Measurements from ENCODE around the gene OLFM3. TPM values are rescaled to one million over a fixed set of nuclear protein-coding genes. Genes with fewer than 3 reads are reported as not detected.

OLFM3 gene
- total RNA-seq, 1 donor = 0.10 TPM

DNA sequence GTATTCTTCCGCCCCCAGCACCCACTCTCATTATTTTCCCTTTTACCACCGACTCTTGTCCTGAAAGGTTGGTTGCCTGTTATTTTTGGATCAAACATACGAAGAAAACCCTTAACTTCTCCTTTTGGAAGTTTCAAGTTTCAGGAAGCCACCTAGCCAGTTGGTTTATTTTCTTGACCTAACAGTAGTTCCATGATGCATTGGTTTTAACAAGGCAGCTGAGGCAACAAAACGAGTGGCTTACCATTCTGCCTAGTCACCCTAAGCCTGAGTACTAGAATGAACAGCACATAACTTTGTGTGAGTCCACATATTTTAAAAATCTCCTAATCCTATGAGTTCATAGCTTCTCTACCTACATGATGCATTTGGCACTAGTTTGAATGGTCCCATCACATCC lies 28.9 kb downstream of the OLFM3 start:
- Histone ChIP-seq H3K9me3 (ENCODE audit: low read depth, low read length) (no peaks in the 10 kb centered on the region), H3K4me1 (ENCODE audit: insufficient read depth, low read length) (no peaks in the 10 kb centered on the region), H3K4me3 (ENCODE audit: low read length) (no peak overlapping the region)

DNA sequence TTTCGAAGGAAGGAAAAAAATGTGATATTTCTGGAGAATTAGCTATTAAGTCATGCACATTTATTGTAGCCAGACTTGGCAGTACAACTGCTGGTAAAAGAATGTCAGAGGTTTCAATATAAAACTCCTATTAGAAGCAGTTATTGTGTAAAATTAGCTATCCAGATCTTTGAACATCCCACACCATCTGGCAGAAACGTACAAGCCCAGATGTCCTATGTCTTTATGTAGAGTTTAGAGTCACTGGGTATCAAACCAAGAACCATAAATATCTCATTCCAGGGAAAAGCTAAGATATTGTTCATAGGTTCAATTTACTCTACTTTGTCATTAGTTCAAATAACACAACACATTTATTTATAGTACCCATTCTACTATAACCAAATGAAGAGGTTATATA lies 31.4 kb downstream of the OLFM3 start:
- no peak overlapping the region for H3K4me3 ChIP-seq (ENCODE audit: low read length)
- no peaks in the 10 kb centered on the region for H3K4me1 ChIP-seq (ENCODE audit: insufficient read depth, low read length)
- no peaks in the 10 kb centered on the region for H3K9me3 ChIP-seq (ENCODE audit: low read depth, low read length)
- H3K27me3 ChIP-seq (ENCODE audit: insufficient read depth, low read length) = no peaks in the 10 kb centered on the region

More for the DNA sequence above, 28.9 kb downstream of the OLFM3 start:
- H3K27me3 ChIP-seq (ENCODE audit: insufficient read depth, low read length) = no peaks in the 10 kb centered on the region

DNA sequence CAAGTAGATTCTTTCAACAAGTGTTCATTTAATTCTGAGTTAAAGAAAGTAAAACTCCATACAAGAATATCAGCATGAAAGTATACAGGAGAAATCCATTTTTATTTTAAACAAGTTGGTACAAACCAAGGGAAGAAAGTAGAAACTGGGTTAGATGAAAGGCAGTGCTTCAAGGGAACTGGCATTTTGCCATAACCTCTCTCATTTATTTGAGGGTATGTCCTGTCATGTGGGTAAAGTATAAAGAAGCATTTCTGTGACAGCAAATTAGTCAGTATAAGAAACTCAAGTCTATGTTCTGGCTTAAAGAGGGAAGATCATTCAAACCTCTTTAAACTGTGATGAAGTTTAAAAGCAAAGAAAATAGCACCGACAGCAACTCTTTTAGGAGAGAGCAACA lies 32.0 kb downstream of the OLFM3 start:
- H3K27me3 ChIP-seq (ENCODE audit: insufficient read depth, low read length) = no peaks in the 10 kb centered on the region
- H3K9me3 ChIP-seq (ENCODE audit: low read depth, low read length) = no peaks in the 10 kb centered on the region
- H3K4me3 ChIP-seq (ENCODE audit: low read length) = no peak overlapping the region

DNA sequence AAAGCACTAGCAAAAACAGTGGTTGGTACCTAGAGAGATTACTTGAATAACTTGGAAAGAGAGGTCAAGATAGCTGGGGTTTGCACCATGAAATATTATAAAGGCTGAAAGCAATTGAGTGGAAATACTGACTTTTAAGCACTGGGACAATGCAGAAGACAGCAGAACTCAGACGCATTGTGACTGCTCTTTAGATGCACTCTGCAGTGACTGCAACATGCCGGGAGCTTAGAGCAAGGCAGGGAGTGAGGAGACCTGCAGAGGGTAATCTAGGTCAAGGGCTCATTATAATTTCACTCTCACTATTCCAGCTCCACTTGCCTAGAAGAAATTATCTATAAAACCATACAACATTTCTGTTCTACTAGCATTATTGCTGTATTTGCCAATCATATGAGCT lies 36.6 kb downstream of the OLFM3 start:
- Histone ChIP-seq H3K27me3 (ENCODE audit: insufficient read depth, low read length) (no peaks in the 10 kb centered on the region), H3K4me1 (ENCODE audit: insufficient read depth, low read length) (no peaks in the 10 kb centered on the region), H3K4me3 (ENCODE audit: low read length) (no peak overlapping the region), H3K9me3 (ENCODE audit: low read depth, low read length) (no peaks in the 10 kb centered on the region)

More for the DNA sequence above, 32.0 kb downstream of the OLFM3 start:
- no peaks in the 10 kb centered on the region for H3K4me1 ChIP-seq (ENCODE audit: insufficient read depth, low read length)

DNA sequence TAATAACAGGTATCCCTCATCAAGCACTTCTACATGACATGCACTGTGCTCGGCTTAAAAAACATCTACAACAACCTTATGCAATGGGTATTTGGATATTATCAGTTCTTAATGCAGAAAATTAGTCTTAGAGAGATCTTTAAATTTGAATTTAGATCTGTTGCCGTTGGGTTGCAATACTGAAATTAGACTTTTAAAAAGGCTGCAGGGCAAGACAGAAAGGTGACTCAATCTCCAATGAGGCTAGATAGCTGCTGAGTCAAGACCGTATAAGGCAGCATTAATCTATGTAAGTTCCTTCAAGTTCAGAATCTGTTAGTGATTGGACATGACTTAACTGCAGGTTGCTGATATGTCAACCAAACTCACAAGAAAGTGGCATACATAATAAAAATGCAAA lies 37.3 kb downstream of the OLFM3 start:
- H3K27me3 ChIP-seq (ENCODE audit: insufficient read depth, low read length) = no peaks in the 10 kb centered on the region
- H3K4me1 ChIP-seq (ENCODE audit: insufficient read depth, low read length) = no peaks in the 10 kb centered on the region
- no peaks in the 10 kb centered on the region for H3K9me3 ChIP-seq (ENCODE audit: low read depth, low read length)
- no peak overlapping the region for H3K4me3 ChIP-seq (ENCODE audit: low read length)

DNA sequence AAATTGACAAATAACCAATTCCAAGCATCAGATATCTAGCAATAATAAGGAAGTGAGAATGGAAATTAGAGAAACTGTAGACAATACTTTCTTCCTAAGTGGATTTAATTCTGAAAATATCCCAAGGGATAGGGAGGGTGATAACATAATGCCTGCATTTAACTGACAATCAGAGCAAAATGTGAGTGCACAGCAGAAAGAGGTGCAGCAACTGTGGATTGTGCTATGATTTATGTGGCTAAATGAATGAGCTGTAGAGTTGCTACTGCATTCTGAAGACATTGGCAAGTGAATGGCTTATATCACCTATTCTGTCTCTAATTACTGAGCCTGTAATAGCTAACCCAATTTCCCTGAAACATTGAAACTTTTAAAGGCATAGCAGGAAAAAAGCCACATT lies 39.0 kb downstream of the OLFM3 start:
- no peak overlapping the region for H3K4me3 ChIP-seq (ENCODE audit: low read length)
- H3K9me3 ChIP-seq (ENCODE audit: low read depth, low read length) = no peaks in the 10 kb centered on the region
- no peaks in the 10 kb centered on the region for H3K27me3 ChIP-seq (ENCODE audit: insufficient read depth, low read length)
- H3K4me1 ChIP-seq (ENCODE audit: insufficient read depth, low read length) = no peaks in the 10 kb centered on the region

DNA sequence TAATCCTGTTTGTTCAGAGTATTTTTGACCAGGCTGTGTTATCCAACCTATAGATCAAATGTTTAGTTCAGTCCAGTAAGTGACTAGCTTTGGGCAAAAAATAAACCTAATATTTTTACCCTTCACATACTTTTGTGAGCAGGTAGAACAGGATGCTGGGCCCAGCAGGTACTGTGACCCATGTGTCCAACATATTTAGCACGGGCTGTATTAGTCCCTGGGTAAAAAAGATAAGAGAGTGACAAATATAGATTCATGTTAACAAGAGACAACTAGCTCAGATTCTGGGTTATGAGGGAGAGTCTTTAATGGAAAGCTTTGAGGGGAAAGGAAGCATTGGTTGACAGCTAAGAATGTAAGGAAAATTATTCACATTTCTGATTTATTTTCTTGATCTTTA lies 43.1 kb downstream of the OLFM3 start:
- Histone ChIP-seq H3K9me3 (ENCODE audit: low read depth, low read length) (no peaks in the 10 kb centered on the region), H3K4me1 (ENCODE audit: insufficient read depth, low read length) (no peaks in the 10 kb centered on the region), H3K27me3 (ENCODE audit: insufficient read depth, low read length) (no peaks in the 10 kb centered on the region), H3K4me3 (ENCODE audit: low read length) (no peak overlapping the region)

DNA sequence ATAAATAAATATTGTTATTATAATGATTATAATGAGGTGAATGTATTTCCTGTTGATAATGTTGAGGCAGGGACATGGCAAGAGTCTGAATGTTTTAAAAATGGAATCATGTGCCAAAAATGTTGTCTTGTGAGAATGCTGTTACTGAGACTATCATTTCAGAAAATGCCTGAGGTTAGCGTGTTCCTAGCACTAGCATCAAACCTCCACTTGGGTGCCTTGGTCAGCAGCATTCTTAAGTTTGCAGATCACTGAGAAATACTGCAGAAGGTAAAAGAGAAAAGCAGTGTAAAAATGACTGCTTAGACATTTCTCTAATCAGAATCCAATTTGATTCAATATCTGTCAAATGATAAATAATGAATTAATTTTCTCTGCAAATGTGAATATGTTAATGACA lies 50.8 kb downstream of the OLFM3 start:
- H3K4me3 ChIP-seq (ENCODE audit: low read length) = no peak overlapping the region
- H3K4me1 ChIP-seq (ENCODE audit: insufficient read depth, low read length) = no peaks in the 10 kb centered on the region
- H3K9me3 ChIP-seq (ENCODE audit: low read depth, low read length) = no peaks in the 10 kb centered on the region
- no peaks in the 10 kb centered on the region for H3K27me3 ChIP-seq (ENCODE audit: insufficient read depth, low read length)

DNA sequence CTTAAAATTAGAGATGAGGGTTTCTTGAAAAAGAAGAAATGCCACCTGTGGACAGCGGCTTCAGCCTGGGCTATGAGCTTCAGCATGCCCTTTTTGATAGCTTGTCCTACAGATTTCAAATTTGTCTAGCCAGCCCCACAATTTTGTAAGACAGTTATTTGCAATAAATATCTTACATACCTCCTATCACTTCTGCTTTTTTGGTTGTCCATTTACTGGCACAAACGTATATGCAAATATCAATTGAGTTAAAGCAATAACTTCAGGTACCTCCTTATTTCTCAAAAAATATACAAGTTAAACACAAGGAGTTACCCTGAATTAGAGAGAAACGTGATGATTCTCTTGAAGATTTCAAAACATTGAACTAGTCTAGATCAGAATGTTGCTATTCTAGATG lies 53.5 kb downstream of the OLFM3 start:
- peaks cover 6% of the 10 kb centered on the region for H3K9me3 ChIP-seq (ENCODE audit: low read depth, low read length)
- H3K27me3 ChIP-seq (ENCODE audit: insufficient read depth, low read length) = no peaks in the 10 kb centered on the region
- no peaks in the 10 kb centered on the region for H3K4me1 ChIP-seq (ENCODE audit: insufficient read depth, low read length)

DNA sequence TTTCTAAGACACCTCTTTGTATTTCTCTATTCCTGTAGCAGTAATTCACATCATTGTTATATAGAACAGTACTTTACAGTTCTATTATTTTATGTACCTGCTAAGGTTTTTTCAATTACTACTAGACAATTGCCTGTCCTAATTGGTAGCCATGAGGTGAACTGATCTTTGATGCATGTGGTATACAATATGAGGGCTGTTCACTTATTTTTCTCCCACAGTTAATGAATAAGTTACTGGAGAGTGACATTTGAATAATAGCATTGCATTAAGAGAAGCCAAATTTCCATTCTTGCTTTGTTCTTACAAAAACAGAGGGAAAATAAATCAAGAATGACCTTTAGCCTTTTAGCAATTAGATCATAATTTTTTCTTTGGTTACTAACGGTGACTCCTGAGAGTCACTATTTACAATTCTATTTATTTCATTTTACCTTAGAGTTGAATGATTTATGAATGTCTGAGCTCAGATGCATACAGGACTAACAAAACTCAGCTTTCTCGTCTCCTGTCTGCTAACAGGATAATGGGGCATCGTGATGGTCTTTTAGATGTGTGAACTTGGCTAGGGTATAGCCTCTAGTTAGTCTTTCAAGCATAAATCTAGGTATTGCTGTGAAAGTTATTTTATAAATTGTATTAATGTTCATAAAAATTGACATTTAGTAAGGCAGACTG lies 54.1 kb downstream of the OLFM3 start:
- no peaks in the 10 kb centered on the region for H3K27me3 ChIP-seq (ENCODE audit: insufficient read depth, low read length)
- no peak overlapping the region for H3K4me3 ChIP-seq (ENCODE audit: low read length)
- H3K9me3 ChIP-seq (ENCODE audit: low read depth, low read length) = peaks cover 6% of the 10 kb centered on the region
- no peaks in the 10 kb centered on the region for H3K4me1 ChIP-seq (ENCODE audit: insufficient read depth, low read length)

More for the DNA sequence above, 53.5 kb downstream of the OLFM3 start:
- no peak overlapping the region for H3K4me3 ChIP-seq (ENCODE audit: low read length)

DNA sequence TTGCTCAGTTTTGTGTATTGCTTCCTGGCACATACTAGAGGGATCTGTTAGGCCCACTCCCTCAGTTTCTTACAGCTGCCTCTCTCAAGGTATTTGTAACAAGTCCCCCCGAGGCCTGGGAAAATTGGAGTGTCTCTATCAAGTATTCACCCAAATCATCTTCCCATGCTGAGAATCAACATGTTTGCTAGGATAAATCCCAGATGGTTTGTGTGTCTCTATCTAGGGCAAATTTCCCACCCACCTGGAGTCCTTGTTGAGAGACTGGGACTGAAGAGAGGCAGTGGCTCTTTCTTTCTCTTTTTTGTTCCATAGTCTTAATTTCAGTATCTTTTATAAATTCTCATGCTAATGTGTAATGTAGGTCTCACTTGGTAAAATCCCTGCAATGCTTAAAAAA lies 58.0 kb downstream of the OLFM3 start:
- Histone ChIP-seq H3K27me3 (ENCODE audit: insufficient read depth, low read length) (no peaks in the 10 kb centered on the region), H3K4me1 (ENCODE audit: insufficient read depth, low read length) (no peaks in the 10 kb centered on the region), H3K9me3 (ENCODE audit: low read depth, low read length) (peaks cover 6% of the 10 kb centered on the region), H3K4me3 (ENCODE audit: low read length) (no peak overlapping the region)

DNA sequence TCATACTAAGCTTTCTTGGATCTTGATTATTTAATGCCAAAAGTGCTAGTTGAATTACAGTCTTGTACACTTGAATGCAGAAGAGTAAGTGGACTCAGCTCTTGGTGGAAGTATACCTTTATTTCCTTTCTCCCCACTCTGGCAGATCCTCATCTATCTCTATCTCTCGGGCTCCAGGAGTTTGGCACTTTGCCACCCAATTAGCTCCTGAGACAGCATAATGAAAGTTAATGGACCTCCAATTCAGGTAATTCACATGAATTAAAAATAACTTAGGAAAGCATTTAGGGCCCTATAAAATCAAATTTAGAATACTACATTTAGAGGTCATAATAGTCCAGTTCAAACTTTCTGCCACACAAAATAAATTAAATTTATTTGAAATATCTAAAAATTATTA lies 67.4 kb downstream of the OLFM3 start:
- H3K9me3 ChIP-seq (ENCODE audit: low read depth, low read length) = no peaks in the 10 kb centered on the region
- H3K4me1 ChIP-seq (ENCODE audit: insufficient read depth, low read length) = no peaks in the 10 kb centered on the region
- H3K4me3 ChIP-seq (ENCODE audit: low read length) = no peak overlapping the region
- H3K27me3 ChIP-seq (ENCODE audit: insufficient read depth, low read length) = no peaks in the 10 kb centered on the region

DNA sequence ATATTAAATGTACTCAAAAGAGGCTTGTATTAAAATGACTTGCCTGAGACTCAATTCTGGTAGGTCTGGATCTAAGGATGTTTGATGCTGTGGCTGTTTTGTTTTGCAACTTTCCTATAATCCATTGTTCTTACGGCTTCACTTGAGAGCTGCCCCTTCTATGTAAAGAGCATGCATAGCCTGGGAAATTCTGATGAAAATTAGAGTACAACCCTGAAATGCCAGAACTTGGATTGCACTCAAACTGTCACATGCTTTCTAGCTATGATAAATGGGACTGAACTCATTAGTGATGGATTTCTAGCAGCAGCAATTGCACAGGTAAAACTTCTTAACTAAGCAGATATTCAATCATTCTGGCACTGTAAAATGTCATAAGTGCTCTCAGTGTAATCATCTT lies 67.9 kb downstream of the OLFM3 start:
- H3K9me3 ChIP-seq (ENCODE audit: low read depth, low read length) = no peaks in the 10 kb centered on the region
- H3K27me3 ChIP-seq (ENCODE audit: insufficient read depth, low read length) = no peaks in the 10 kb centered on the region
- H3K4me3 ChIP-seq (ENCODE audit: low read length) = no peak overlapping the region
- H3K4me1 ChIP-seq (ENCODE audit: insufficient read depth, low read length) = no peaks in the 10 kb centered on the region

DNA sequence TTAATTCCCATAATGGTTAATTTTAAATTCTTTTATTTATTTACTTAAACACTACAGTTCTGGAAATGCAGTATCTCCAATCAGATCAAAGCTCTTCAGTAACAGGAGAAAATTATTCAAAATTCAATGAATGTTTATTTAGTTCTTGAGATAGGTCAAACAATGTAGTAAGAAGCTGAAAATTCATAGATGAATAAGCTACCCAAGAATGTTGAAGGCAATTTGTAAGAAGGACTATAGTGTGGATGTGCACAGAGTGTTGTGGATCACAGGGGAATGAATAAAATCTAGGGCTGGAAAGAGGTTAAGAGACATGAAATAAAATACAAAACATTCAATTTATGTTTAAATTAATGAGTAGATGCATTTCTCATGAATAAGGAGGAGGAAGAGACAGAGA lies 72.0 kb downstream of the OLFM3 start:
- Histone ChIP-seq H3K27me3 (ENCODE audit: insufficient read depth, low read length) (no peaks in the 10 kb centered on the region), H3K9me3 (ENCODE audit: low read depth, low read length) (no peaks in the 10 kb centered on the region), H3K4me3 (ENCODE audit: low read length) (no peak overlapping the region), H3K4me1 (ENCODE audit: insufficient read depth, low read length) (no peaks in the 10 kb centered on the region)

DNA sequence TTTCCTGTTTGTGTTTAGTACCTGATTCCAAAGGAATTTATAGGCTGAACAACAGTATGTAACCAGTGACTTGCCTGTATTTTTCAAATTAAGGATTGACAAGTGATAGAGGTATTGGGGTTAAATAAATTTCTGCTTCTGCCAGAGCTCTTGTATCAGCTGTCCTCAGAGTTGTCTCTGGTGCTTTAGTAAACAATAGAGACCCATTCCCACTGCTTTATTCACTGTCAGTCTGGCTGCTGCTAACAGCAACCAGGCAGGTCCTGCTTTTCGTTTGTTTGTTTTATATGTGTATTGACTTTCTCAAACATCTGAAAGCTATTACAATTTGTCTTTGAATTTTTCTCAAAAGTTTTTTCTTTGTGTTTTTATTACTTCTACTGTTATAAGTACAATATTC lies 76.1 kb downstream of the OLFM3 start:
- no peak overlapping the region for H3K4me3 ChIP-seq (ENCODE audit: low read length)
- no peaks in the 10 kb centered on the region for H3K4me1 ChIP-seq (ENCODE audit: insufficient read depth, low read length)
- no peaks in the 10 kb centered on the region for H3K9me3 ChIP-seq (ENCODE audit: low read depth, low read length)
- no peaks in the 10 kb centered on the region for H3K27me3 ChIP-seq (ENCODE audit: insufficient read depth, low read length)

DNA sequence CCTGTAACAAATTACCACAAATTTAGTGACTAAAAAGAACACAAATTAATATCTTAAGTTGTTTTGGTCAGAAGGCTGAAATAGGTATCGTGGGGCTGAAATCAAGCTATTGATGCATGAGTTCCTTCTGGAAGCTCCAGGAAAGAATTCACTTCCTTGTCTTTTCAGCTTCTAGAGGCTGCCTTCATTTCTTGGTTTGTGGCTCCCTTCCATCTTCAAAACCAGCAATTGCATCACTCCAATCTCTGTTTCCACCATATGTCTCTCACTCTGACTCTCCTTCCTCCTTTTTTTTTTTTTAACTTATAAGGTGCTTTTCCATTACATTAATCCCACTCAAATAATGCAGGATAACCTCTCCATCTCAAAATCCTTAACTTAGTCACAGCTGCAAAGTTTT lies 78.4 kb downstream of the OLFM3 start:
- Histone ChIP-seq H3K9me3 (ENCODE audit: low read depth, low read length) (no peaks in the 10 kb centered on the region), H3K27me3 (ENCODE audit: insufficient read depth, low read length) (no peaks in the 10 kb centered on the region), H3K4me3 (ENCODE audit: low read length) (no peak overlapping the region), H3K4me1 (ENCODE audit: insufficient read depth, low read length) (no peaks in the 10 kb centered on the region)
